Glomerular visceral epithelial cell (primary cell): Measurements from ENCODE around the gene CKAP4.
"Not testable (repeated sequence)": the region's sequence is repeated elsewhere in the genome, so short reads cannot be mapped to it uniquely, and the experiment has no call there.

Source experiments
- DNase-seq: peaks from one replicate; pipeline ENCODE4 v3.0.0-alpha.2; 2016; ENCODE audit errors: extremely low spot score

CKAP4 gene

DNA sequence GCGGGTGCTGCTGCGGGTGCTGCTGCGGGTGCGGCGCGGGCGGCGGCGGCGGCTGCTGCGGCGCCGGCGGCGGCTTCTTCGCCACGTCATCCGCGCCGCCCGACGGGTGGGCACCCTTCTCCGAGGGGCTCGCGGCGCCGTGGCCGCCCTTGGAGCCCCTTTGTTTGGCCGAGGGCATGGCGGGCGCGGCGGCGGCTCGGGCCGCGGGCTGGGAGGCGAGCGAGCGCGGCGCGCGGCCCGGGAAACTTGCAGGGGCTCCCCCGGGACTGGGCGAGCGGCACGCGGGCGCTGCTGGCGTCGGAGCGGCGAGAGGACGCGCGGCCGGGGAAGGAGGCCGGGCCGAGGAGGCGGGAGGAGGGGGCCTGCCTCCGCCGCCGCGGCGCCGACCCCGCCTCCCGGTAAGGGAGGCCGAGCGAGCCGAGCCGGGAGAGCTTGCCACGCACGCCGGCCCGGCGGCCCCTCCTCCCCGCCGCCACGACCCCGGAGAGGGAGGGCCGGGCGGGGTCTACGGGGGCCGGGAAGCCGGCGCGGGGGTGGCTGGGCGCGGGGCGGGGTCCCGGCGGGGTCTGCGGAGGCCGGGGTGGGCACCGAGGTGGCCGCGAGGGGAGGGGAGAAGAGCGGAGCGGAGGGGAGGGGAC lies at the start of gene CKAP4:
Gene CKAP4 (minus strand): TSS at position 347 of the 638 bp plus-strand sequence. CDS start 169 bp downstream, at position 178.
- DNase-seq = peak; percentile 75

DNA sequence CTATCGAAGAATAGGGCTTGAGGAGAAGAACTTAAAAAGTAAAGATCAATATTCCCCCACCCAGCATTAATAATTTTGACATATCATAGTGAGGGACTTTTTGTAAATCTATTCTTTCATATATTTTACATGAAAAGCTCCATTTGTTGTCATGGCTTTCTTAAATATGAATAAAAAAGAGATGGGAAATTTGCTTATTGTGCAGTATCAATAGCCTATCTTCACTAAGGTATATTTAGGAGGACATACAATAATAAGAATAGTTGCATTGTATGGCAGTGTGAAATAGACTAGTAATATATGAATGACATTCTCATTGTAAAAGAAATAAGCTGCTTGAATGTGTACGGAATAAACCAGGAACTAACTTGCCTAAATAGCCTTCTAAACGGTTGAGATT lies 49.3 kb upstream of the CKAP4 start:
- DNase-seq = no peak

DNA sequence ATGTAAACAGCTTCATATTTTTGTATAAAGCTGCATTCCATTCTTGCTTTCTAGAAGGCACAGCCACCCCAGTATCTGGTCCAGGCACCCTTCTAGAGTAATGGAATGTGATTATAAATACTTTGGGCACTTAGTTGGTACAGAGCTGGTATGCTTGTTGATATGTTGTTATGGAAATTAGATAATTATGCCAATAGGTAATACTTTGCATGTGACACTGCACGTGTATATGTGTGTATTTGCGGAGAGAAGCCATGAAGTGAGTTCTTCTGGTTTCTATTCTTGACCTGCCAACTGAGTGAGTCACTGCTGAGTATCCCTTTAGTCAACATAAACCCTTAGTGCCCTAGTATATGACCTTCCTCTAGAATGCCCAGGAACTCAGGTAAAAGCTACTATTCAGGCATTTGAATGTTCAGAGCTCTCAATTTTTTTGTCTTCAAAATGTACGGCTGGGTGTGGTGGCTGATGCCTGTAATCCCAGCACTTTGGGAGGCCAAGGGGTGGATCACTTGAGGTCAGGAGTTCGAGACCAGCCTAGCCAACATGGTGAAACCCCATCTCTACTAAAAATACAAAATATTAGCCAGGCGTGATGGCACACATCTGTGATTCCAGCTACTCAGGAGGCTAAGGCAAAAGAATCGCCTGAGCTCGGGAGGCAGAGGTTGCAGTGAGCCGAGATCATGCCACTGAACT lies 48.5 kb upstream of the CKAP4 start:
- peak; percentile 36 for DNase-seq

- DNase-seq = no peak
These were observed 44.5 kb upstream of the CKAP4 start for GRCh38 chr12:106292339-106292738.

- no peak for DNase-seq
These were observed 43.5 kb upstream of the CKAP4 start for GRCh38 chr12:106291342-106291741.

GRCh38 chr12:106290666-106291065 lies 42.8 kb upstream of the CKAP4 start:
- DNase-seq = no peak

GRCh38 chr12:106289196-106289681 lies 41.4 kb upstream of the CKAP4 start:
- DNase-seq = no peak

DNA sequence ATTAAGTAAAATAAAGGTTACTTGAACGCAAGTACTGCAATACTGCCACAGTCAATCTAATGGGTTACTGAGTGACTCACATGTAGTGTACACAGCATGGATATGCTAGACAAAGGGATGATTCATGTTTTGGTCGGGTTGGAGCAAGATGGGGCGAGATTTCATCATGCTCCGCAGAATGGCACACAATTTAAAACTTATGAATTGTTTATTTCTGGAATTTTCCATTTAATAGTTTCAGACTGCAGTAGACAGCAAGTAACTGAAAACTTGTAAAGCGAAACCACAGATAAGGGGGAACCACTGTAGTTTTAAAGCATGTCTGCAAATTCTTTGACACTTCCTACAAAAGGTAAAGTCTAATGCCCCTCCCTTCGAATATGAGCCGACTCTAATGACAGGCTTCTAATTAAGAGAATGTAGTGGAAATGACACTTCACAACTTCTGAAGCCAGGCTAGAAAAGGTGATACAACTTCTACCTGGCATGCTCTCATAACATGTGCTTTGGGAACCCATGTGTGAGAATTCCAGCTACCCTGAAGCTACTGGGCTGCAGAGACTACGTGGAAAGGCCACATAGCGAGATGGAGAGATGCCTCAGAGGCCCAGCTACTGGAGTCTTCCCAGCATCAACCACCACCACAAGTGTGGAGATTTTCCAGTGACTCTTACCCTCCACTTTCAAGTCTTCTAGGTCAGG lies 40.8 kb upstream of the CKAP4 start:
- peak; percentile 65 for DNase-seq

- DNase-seq = no peak
These were observed 40.3 kb upstream of the CKAP4 start for GRCh38 chr12:106288101-106288493.

- no peak for DNase-seq
These were observed 39.5 kb upstream of the CKAP4 start for GRCh38 chr12:106287364-106287763.

DNA sequence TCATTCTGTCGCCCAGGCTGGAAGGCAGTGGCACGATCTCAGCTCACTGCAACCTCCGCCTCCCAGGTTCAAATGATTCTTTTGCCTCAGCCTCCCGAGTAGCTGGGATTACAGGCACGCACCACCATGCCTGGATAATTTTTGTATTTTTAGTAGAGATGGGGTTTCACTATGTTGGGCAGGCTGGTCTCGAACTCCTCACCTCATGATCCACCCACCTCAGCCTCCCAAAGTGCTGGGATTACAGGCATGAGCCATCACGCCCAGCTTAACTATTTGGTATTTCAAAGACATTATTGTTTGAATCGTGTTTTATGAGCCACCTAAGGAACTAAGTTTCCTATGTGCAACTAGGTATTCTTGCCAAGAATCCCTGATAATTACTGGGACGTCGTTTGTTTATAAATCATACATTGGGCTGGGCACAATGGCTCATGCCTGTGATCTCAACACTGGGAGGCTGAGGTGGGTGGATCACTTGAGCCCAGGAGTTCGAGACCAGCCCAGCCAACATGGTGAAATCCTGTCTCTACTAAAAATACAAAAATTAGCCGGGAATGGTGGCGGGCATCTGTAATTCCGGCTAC lies 38.8 kb upstream of the CKAP4 start:
- DNase-seq = not testable (repeated sequence)

DNA sequence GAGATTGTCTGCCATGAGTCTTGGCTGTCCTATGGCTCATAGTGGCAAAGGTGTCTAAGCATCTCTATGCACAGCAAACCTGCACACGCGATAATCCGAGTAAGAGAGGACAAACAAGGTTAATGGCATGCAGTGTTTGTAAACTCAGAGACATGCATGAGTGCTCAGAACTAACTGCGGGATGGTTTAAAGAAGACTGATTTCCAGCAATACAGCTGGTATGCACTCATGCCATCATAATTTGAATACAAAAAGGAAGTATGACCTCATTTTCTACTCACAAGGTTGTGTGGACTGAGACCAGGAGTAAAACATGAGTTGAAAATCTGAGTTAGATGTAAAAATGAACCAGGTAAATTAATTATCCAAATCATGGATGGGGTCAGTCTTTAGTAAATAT lies 38.2 kb upstream of the CKAP4 start:
- no peak for DNase-seq

DNA sequence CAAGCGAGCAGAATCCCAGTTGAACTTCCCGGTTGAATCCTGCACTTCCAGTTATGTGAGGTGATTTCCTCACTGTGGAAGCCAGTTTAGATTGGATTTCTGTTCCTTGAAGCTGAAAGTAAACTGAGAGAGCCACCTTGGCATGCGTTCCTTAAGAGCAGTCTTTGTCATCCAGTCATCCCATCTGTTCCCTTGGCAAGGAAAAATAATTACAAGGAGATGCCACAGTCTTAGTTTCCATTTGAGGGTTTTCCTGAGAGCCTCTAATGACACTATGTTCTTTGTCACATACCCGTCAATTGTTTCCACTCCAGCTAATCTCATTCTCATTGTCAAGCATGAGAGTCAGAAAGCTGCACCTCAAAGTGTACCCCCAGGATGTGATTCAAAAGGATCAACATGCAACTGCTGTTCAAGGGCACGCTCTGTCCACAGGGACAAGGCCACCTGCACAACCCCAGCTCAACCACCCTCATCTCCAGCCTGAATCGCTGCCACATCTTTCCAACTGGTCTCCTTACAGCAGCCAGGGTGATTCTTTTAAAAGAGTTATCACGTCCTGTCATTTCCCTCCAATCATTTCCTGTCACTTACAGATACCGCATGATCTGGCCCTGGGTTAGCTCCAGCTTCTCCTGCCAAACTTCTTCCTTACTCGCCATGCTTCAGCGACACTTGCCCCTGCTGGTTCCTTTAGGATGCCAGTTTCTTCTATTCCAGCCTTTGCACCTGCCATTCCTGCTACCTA lies 36.7 kb upstream of the CKAP4 start:
- no peak for DNase-seq

- DNase-seq = peak; percentile 35
These were observed 34.8 kb upstream of the CKAP4 start for GRCh38 chr12:106282457-106283097.

DNA sequence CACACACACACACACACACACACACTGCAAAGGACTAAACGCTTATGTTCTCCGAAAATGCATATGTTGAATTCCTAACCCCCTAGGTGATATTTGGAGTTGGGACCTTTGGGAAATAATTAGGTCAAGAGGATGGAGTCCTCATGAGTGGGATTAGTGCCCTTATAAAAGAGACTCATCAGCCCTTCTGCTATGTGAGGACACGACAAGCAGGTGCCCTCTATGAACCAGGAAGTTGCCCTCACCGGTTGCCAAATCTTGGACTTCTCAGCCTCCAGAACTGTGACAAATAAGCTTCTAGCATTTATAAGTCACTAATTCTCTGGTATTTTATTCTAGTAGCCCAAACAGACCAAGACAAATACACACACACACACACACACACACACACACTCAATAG lies 34.0 kb upstream of the CKAP4 start:
- no peak for DNase-seq

DNA sequence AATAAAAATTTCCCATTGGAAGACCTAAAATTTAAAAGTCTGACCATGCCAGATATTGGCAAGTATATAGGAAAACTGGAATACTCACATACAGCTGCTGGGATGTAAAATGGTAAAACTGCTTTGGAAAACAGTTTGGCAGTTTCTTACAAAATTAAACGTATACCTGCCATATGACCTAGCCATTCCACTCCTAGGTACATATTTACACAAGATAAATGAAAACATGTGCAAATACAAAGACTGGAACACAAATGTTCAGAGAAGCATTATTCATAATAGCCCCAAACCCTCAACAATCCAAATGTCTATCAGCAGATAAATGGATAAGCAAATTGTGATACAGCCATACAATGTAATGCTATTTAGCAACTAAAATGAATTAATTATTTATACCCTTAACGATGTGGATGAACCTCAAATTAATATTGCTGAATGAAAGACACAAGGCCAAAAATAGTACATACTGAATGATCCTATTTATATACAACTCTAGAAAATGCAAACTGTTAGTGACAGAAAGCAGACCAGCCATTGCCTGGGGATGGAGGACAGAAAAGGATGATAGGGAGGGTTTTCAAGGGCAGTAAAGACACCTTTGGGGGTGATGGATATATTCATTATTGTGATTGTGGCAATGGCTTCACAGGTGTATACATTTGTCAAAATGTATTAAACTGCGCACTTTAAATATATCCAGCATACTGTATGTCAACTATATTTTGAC lies 33.4 kb upstream of the CKAP4 start:
- no peak for DNase-seq

DNA sequence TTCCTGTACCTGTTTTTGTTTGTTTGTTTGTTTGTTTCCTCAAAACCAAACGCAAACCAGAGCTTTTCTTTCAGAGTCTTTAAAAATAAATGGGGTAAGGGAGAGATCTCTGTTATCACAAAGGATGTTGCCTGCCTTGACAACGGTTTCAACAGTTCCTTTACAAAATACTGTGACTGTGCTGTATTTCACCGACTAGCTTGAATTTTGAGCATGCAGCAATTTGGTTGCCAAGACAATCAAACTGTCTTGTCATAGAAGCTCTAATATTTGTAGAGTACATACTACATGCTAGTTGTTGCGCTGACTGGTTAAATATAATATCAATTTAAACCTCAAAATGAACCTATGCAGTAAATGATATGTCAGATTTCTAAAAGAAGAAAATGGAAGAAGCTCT lies 32.3 kb upstream of the CKAP4 start:
- DNase-seq = no peak

DNA sequence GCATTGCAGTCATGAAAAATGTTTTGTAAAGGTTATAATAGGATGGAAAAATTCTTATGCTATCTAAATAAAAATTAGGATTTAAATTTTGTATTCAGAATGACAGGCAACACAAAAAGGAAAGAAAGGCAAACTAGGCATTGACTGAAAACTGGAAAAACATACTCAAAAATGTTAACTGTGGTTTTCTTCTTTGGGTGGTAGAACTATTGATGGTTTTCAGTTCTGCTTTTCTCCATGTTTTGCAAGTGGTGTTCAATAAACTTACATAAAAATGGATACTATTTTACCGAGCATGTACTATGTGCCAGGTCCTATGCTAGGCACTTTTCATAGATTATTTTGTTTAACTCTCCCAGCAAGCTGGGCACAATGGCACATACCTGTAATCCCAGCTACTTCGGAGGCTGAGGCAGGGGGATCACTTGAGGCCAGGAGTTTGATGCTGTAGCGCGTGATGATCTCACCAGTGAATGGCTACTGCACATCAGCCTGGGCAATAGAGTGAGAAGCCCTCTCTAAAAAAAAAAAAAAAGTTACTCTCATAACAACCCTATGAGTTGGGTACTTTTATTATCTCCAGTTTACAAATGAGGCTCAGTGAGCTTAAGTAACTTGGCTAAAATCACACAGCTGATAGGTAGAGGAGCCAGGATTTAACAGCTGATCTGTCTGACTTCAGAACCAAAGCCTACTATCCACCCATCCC lies 28.4 kb upstream of the CKAP4 start:
- no peak for DNase-seq

GRCh38 chr12:106275458-106275857 lies 27.6 kb upstream of the CKAP4 start:
- no peak for DNase-seq

- DNase-seq = no peak
These were observed 26.8 kb upstream of the CKAP4 start for GRCh38 chr12:106274575-106275121.
